GM23338 (cell line): Measurements from ENCODE around the gene ZNF235. TPM values are rescaled to one million over a fixed set of nuclear protein-coding genes. Genes with fewer than 3 reads are reported as not detected.

Source experiments
- ATAC-seq: fragments of 200-7000 bp; cut with Tn5 transposase; 3 replicates; pipeline ENCODE4 v1.9.1; 2020
- DNase-seq: peaks from one replicate; pipeline ENCODE4 v3.0.0-alpha.2; 2015; ENCODE audit warnings: low spot score
- H2AFZ ChIP-seq: fragments of 200-600 bp; sonication (generic); 2 replicates; pipeline ENCODE4 v1.8.0; 2016; ENCODE audit warnings: antibody characterized with exemption, mild to moderate bottlenecking, moderate library complexity
- H3F3A ChIP-seq: fragments of 200-600 bp; sonication (generic); replicated peaks from 2 replicates; pipeline ENCODE4 v1.8.0; 2017; ENCODE audit warnings: antibody characterized with exemption, mixed run types, low read depth
- H3K27ac ChIP-seq: fragments of 200-600 bp; sonication (generic); 2 replicates; pipeline ENCODE4 v1.6.1; 2016; ENCODE audit warnings: low read depth
- H3K27me3 ChIP-seq: fragments of 200-600 bp; sonication (generic); 2 replicates; pipeline ENCODE4 v1.8.0; 2016; ENCODE audit warnings: mild to moderate bottlenecking, mixed run types, moderate library complexity; ENCODE audit not compliant: insufficient read depth
- H3K36me3 ChIP-seq: fragments of 200-600 bp; sonication (generic); 2 replicates; pipeline ENCODE4 v1.8.0; 2016; ENCODE audit warnings: mild to moderate bottlenecking; ENCODE audit not compliant: insufficient read depth
- H3K4me1 ChIP-seq: fragments of 200-600 bp; sonication (generic); 2 replicates; pipeline ENCODE4 v1.8.0; 2016; ENCODE audit warnings: mild to moderate bottlenecking, moderate library complexity; ENCODE audit not compliant: insufficient read depth
- H3K4me2 ChIP-seq: fragments of 200-600 bp; sonication (generic); 2 replicates; pipeline ENCODE4 v1.7.1; 2017; ENCODE audit warnings: mixed run types
- H3K4me3 ChIP-seq: fragments of 200-600 bp; sonication (generic); 2 replicates; pipeline ENCODE4 v1.6.1; 2016; ENCODE audit warnings: mixed run types
- H3K79me2 ChIP-seq: fragments of 200-600 bp; sonication (generic); replicated peaks from 2 replicates; pipeline ENCODE4 v1.8.0; 2017; ENCODE audit warnings: mild to moderate bottlenecking; ENCODE audit not compliant: insufficient read depth
- H3K9me2 ChIP-seq: fragments of 200-600 bp; sonication (generic); 2 replicates; pipeline ENCODE4 v1.8.0; 2017; ENCODE audit not compliant: insufficient read depth
- H4K20me1 ChIP-seq: fragments of 200-600 bp; sonication (generic); replicated peaks from 2 replicates; pipeline ENCODE4 v1.8.0; 2017; ENCODE audit warnings: mild to moderate bottlenecking; ENCODE audit not compliant: insufficient read depth
- H3K27ac Mint-ChIP-seq: 2 replicates; pipeline ENCODE4 v1.8.0; 2020; ENCODE audit warnings: inconsistent platforms, mild to moderate bottlenecking, moderate library complexity, mixed read lengths
- H3K27me3 Mint-ChIP-seq: 3 replicates; pipeline ENCODE4 v1.8.0; 2022; ENCODE audit warnings: low read depth, mild to moderate bottlenecking, moderate library complexity, mixed read lengths, inconsistent platforms; ENCODE audit not compliant: insufficient read depth, poor library complexity
- H3K36me3 Mint-ChIP-seq: 3 replicates; pipeline ENCODE4 v1.8.0; 2021; ENCODE audit warnings: low read depth, mild to moderate bottlenecking, inconsistent platforms, moderate library complexity, mixed read lengths
- H3K4me1 Mint-ChIP-seq: 3 replicates; pipeline ENCODE4 v1.8.0; 2020; ENCODE audit warnings: mild to moderate bottlenecking, inconsistent platforms, mixed read lengths
- H3K4me3 Mint-ChIP-seq: 3 replicates; pipeline ENCODE4 v1.8.0; 2021; ENCODE audit warnings: moderate library complexity, mild to moderate bottlenecking, inconsistent platforms, mixed read lengths
- H3K9me3 Mint-ChIP-seq: 3 replicates; pipeline ENCODE4 v1.8.0; 2020; ENCODE audit warnings: moderate library complexity, mild to moderate bottlenecking, inconsistent platforms, mixed read lengths
- CREB1 ChIP-seq: fragments of 250-450 bp; sonication (Bioruptor Pico); IDR thresholded peaks from 2 replicates; pipeline ENCODE4 v1.5.0; 2020; ENCODE audit warnings: low read depth, mild to moderate bottlenecking, moderate library complexity
- ETS1 ChIP-seq: IDR thresholded peaks from 2 replicates; pipeline ENCODE4 v1.6.1; 2016; ENCODE audit warnings: antibody characterized with exemption
- EZH2 ChIP-seq: fragments of 200-600 bp; sonication (generic); IDR thresholded peaks from one replicate; pipeline ENCODE4 v1.8.0; 2017; ENCODE audit warnings: antibody characterized with exemption, mild to moderate bottlenecking, low read depth; ENCODE audit not compliant: unreplicated experiment
- EZH2phosphoT487 ChIP-seq: fragments of 200-600 bp; sonication (generic); IDR thresholded peaks from one replicate; pipeline ENCODE4 v1.8.1; 2018; ENCODE audit warnings: antibody characterized with exemption; ENCODE audit not compliant: unreplicated experiment
- JUNB ChIP-seq: IDR thresholded peaks from one replicate; pipeline ENCODE4 v1.6.1; 2016; ENCODE audit warnings: antibody characterized with exemption; ENCODE audit not compliant: unreplicated experiment
- NANOG ChIP-seq: IDR thresholded peaks from 2 replicates; pipeline ENCODE4 v1.6.1; 2016; ENCODE audit warnings: antibody characterized with exemption, borderline replicate concordance
- POLR2AphosphoS5 ChIP-seq: IDR thresholded peaks from 2 replicates; pipeline ENCODE4 v1.6.1; 2016; ENCODE audit warnings: antibody characterized with exemption, low read depth
- ZNF114 ChIP-seq: fragments of 250-450 bp; sonication (Bioruptor Pico); IDR thresholded peaks from 2 replicates; pipeline ENCODE4 v1.5.0; 2020; ENCODE audit warnings: mild to moderate bottlenecking, moderate library complexity
- ZNF331 ChIP-seq: fragments of 250-450 bp; sonication (Bioruptor Pico); IDR thresholded peaks from 2 replicates; pipeline ENCODE4 v1.5.0; 2020; ENCODE audit warnings: low read depth, mild to moderate bottlenecking, moderate library complexity
- polyA plus RNA-seq: library from polyadenylated mRNA; unstranded; fragments of >200 nt; fragmentation: Nextera tagmentation; extraction: Ambion mirVana; gene quantifications from 2 replicates; pipeline ENCODE4 v1.2.1, GENCODE V29; 2016
- total RNA-seq: library from RNA; depleted of rRNA; stranded (reverse); fragments of >200 nt; shearing (Covaris generic); gene quantifications from 2 replicates; pipeline ENCODE4 v1.2.3, GENCODE V29; 2014
- TF ChIP-seq, protein P1 (sequence below): IDR thresholded peaks from one replicate; pipeline ENCODE4 v1.6.1; 2018; ENCODE audit warnings: antibody characterized with exemption; ENCODE audit not compliant: unreplicated experiment

ZNF235 gene
- total and polyA plus RNA-seq, 2 experiments from 2014 or later = 5.0 to 5.1 TPM

DNA sequence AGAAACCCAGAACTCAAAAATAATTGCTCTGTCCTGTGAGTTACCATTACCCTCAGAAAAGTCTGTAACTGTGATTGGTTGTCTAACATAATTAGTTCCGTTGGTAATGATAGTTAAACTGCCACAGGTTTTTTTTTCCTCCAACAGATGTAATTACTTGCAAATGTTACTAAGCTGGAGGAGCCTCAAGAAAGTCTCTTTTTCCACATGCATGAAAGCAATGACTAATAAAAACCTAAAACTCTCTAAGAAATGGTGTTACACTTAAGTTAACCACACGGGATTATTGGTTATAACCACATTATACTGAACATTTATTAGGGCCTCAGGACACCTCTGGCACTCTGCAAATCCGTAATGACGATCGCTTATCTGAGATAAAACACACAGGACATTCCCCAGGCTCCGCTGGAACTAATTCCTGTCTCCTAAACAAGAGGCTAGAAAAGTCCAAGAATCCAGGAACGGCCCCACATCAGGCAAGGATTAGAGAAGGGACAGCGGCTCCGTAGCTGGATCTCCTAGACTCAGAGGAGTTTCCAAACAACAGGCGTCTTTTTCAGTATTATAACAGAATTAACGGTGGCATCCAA, 753 bp downstream of the ZNF235 start (continued):
- TF ChIP-seq, protein P1, sequence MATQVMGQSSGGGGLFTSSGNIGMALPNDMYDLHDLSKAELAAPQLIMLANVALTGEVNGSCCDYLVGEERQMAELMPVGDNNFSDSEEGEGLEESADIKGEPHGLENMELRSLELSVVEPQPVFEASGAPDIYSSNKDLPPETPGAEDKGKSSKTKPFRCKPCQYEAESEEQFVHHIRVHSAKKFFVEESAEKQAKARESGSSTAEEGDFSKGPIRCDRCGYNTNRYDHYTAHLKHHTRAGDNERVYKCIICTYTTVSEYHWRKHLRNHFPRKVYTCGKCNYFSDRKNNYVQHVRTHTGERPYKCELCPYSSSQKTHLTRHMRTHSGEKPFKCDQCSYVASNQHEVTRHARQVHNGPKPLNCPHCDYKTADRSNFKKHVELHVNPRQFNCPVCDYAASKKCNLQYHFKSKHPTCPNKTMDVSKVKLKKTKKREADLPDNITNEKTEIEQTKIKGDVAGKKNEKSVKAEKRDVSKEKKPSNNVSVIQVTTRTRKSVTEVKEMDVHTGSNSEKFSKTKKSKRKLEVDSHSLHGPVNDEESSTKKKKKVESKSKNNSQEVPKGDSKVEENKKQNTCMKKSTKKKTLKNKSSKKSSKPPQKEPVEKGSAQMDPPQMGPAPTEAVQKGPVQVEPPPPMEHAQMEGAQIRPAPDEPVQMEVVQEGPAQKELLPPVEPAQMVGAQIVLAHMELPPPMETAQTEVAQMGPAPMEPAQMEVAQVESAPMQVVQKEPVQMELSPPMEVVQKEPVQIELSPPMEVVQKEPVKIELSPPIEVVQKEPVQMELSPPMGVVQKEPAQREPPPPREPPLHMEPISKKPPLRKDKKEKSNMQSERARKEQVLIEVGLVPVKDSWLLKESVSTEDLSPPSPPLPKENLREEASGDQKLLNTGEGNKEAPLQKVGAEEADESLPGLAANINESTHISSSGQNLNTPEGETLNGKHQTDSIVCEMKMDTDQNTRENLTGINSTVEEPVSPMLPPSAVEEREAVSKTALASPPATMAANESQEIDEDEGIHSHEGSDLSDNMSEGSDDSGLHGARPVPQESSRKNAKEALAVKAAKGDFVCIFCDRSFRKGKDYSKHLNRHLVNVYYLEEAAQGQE = no peak
- TF ChIP-seq EZH2phosphoT487 = no peak
- no peak for TF ChIP-seq CREB1
- no peak for TF ChIP-seq ZNF114 (CRISPR knock-in tag)
- no peak for TF ChIP-seq ZNF331
- no peak for TF ChIP-seq POLR2AphosphoS5
- TF ChIP-seq NANOG = no peak; the same call in 1 of the 2 replicates
- TF ChIP-seq ETS1 = no peak
- no peak for TF ChIP-seq JUNB

- H2AFZ ChIP-seq = no peak overlapping the region
- TF ChIP-seq CREB1 (no peak), EZH2 (no peak), NANOG (no peak), EZH2phosphoT487 (no peak), JUNB (no peak)
- TF ChIP-seq, protein P1 = no peak
Measured at GRCh38 chr19:44303320-44303719, 1.5 kb downstream of the ZNF235 start.

More at GRCh38 chr19:44303320-44303719, 1.5 kb downstream of the ZNF235 start:
- Mint-ChIP-seq H3K9me3 (peaks cover 6% of the 10 kb centered on the region), H3K27ac (no peak overlapping the region), H3K36me3 (peaks cover 26% of the 10 kb centered on the region; the same call in 2 of the 3 replicates), H3K4me1 (peaks cover 4% of the 10 kb centered on the region; the same call in 2 of the 3 replicates), H3K27me3 (no peaks in the 10 kb centered on the region), H3K4me3 (peak overlapping the region; percentile 94)
- Histone ChIP-seq H3K4me1 (0 out of 2 replicates have a peak, but pooled peaks cover 5% of the 10 kb centered on the region), H4K20me1 (0 out of 2 replicates have a peak, but pooled peaks cover 3% of the 10 kb centered on the region), H3K4me3 (0 out of 2 replicates have a peak overlapping the region, but pooled peaks have one; percentile 70), H3F3A (no peaks in the 10 kb centered on the region), H3K27ac (no peak overlapping the region), H3K4me2 (peak overlapping the region; percentile 82; the same call in 1 of the 2 replicates), H3K9me2 (no peaks in the 10 kb centered on the region), H3K27me3 (no peaks in the 10 kb centered on the region), H3K36me3 (peaks cover 6% of the 10 kb centered on the region; the same call in 1 of the 2 replicates), H3K79me2 (no peaks in the 10 kb centered on the region)
- ATAC-seq (no peak), DNase-seq (no peak)
